Measurements from ENCODE around the gene RIN3. TPM values are rescaled to one million over a fixed set of nuclear protein-coding genes. Genes with fewer than 3 reads are reported as not detected.

The RIN3 gene
- total RNA-seq, 1 donor from 2014 or later, result 70.6 TPM

DNA sequence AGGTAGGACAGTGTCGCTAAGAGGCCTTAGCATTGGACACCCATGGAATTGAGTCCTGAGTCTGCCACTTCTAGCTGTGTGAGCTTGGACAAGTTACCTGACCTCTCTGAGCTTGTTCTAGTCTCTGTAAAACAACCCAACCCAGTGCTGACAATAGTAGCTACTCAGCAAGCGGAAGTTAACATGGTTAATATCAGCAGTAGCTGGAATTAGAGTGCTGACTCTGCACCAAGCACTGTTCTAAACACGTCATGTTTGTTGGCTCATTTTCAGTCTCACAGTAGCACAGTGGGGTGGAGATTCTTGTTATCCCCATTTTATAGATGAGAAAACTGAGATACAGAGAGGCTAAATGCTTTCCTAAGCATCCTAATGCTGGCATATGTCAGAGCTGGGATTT is 47.5 kb upstream of the RIN3 start:
- Histone ChIP-seq H3K36me3 (no peaks in the 10 kb centered on the region), H3K9me3 (peaks cover 14% of the 10 kb centered on the region), H3K4me1 (peaks cover 14% of the 10 kb centered on the region), H3K4me3 (no peak overlapping the region), H3K27me3 (ENCODE audit: low read depth) (no peaks in the 10 kb centered on the region), H3K27ac (no peak overlapping the region)
- ATAC-seq (peak; percentile 47 to 57), DNase-seq (no peak)
- intact Hi-C loops (cut with DNase I), result no loop called here
- TF ChIP-seq, protein P1, sequence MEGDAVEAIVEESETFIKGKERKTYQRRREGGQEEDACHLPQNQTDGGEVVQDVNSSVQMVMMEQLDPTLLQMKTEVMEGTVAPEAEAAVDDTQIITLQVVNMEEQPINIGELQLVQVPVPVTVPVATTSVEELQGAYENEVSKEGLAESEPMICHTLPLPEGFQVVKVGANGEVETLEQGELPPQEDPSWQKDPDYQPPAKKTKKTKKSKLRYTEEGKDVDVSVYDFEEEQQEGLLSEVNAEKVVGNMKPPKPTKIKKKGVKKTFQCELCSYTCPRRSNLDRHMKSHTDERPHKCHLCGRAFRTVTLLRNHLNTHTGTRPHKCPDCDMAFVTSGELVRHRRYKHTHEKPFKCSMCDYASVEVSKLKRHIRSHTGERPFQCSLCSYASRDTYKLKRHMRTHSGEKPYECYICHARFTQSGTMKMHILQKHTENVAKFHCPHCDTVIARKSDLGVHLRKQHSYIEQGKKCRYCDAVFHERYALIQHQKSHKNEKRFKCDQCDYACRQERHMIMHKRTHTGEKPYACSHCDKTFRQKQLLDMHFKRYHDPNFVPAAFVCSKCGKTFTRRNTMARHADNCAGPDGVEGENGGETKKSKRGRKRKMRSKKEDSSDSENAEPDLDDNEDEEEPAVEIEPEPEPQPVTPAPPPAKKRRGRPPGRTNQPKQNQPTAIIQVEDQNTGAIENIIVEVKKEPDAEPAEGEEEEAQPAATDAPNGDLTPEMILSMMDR (IDR thresholded peaks at IDR 0.05), result no peak

DNA sequence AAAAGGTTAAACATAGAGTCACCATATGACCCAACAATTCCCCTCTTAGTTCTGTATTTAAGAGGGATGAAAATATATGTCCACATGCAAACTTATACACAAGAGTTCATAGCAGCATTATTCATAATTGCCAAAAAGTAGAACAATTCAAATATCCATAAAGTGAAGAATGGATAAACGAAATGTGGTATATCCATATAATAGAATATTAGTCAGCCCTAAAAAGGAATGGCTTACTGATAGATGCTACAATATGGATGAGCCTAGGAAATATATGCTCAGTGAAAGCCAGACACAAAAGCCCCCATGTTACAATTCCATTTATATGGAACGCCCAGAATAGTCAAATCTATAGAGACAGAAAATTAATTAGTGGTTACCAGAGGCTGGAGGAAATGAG is 44.1 kb upstream of the RIN3 start:
- DNase-seq (no peak), ATAC-seq (no peak)
- peaks cover 16% of the 10 kb centered on the region for H3K4me1 ChIP-seq
- TF ChIP-seq, protein P1 (IDR thresholded peaks at IDR 0.05), result no peak
- no peaks in the 10 kb centered on the region for H3K27me3 ChIP-seq (ENCODE audit: low read depth)
- peaks cover 14% of the 10 kb centered on the region for H3K9me3 ChIP-seq
- H3K36me3 ChIP-seq, result no peaks in the 10 kb centered on the region
- H3K4me3 ChIP-seq, result no peak overlapping the region
- intact Hi-C loops (cut with DNase I), result no loop called here
- H3K27ac ChIP-seq, result no peak overlapping the region

- H3K9me3 ChIP-seq, result peaks cover 14% of the 10 kb centered on the region
- H3K27me3 ChIP-seq (ENCODE audit: low read depth), result no peaks in the 10 kb centered on the region
- no peak overlapping the region for H3K27ac ChIP-seq
- no peak overlapping the region for H3K4me3 ChIP-seq
- TF ChIP-seq, protein P1 (IDR thresholded peaks at IDR 0.05), result no peak
- ATAC-seq (no peak), DNase-seq (no peak)
- no peaks in the 10 kb centered on the region for H3K36me3 ChIP-seq
- H3K4me1 ChIP-seq, result peaks cover 19% of the 10 kb centered on the region
- intact Hi-C loops (cut with DNase I), result no loop called here
These were observed 43.4 kb upstream of the RIN3 start for GRCh38 chr14:92470215-92470614.

GRCh38 chr14:92470811-92471210 is 42.8 kb upstream of the RIN3 start:
- Histone ChIP-seq H3K36me3 (no peaks in the 10 kb centered on the region), H3K27me3 (ENCODE audit: low read depth) (no peaks in the 10 kb centered on the region), H3K9me3 (peaks cover 14% of the 10 kb centered on the region), H3K4me1 (peaks cover 25% of the 10 kb centered on the region), H3K27ac (no peak overlapping the region), H3K4me3 (no peak overlapping the region)
- intact Hi-C loops (cut with DNase I), result no loop called here
- no peak for DNase-seq
- TF ChIP-seq, protein P1 (IDR thresholded peaks at IDR 0.05), result no peak
- ATAC-seq, result no peak

DNA sequence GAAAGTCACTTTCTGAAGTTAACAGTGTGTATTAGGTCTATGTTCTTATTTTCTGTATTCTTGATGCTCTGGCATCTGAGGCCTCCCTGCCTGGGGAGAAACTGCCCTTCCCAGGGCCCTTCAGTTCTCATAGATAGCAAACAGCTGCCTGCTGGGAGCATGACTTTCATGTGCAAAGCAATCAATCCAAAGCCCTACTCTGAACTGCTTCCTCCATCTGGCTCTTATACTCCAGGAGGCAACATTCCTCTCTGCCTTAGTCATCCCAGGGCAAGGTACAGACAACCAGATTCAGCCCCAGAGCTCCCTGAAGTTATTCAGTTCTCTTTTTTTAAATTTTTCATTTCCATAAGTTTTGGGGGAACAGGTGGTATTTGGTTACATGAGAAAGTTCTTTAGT is 41.7 kb upstream of the RIN3 start:
- peaks cover 32% of the 10 kb centered on the region for H3K4me1 ChIP-seq

More for the DNA sequence above, 41.7 kb upstream of the RIN3 start:
- intact Hi-C loops (cut with DNase I), result no loop called here
- H3K27me3 ChIP-seq (ENCODE audit: low read depth), result no peaks in the 10 kb centered on the region
- no peak overlapping the region for H3K27ac ChIP-seq
- TF ChIP-seq, protein P1 (IDR thresholded peaks at IDR 0.05), result no peak
- H3K36me3 ChIP-seq, result no peaks in the 10 kb centered on the region
- DNase-seq (no peak), ATAC-seq (peak in 1 of 2 donors; percentile 31)
- no peak overlapping the region for H3K4me3 ChIP-seq
- H3K9me3 ChIP-seq, result peaks cover 9% of the 10 kb centered on the region

Measured in lower lobe of right lung (tissue), 2 donors.